H1 (cell line): ENCODE measurements around the gene QSOX2. TPM values are rescaled to one million over a fixed set of nuclear protein-coding genes. Genes with fewer than 3 reads are reported as not detected.

ENCODE experiments used
- CTCF ChIA-PET: fragments of 300-600 bp; sonication (Branson Sonifier 250); formaldehyde crosslinking; loops from one replicate; lab custom pipeline; 2021; ENCODE audit not compliant: partially characterized antibody; lab: Charles Lee
- POLR2A ChIA-PET: fragments of 300-600 bp; sonication (Branson Sonifier 250); formaldehyde crosslinking; loops from one replicate; lab custom pipeline; 2021; ENCODE audit warnings: inconsistent platforms; ENCODE audit not compliant: partially characterized antibody; lab: Charles Lee
- DNase-seq, 2 experiments: peaks; one replicate each; pipeline versions ENCODE4 v3.0.0 to v3.0.0-alpha.2; 2010 to 2022; ENCODE audit warnings: low spot score in 2 of 2, low read depth in 1 of 2, mixed read lengths in 1 of 2
- FAIRE-seq: peaks from 2 replicates; lab custom pipeline; 2011; peaks lifted over from hg19 to GRCh38; lab: Jason Lieb, UNC
- H2AFZ ChIP-seq: 2 replicates; pipeline ENCODE4 v1.8.1; 2012; ENCODE audit warnings: low read length, inconsistent platforms
- H2AK5ac ChIP-seq: 2 replicates; pipeline ENCODE4 v1.6.1; 2013; ENCODE audit warnings: low read depth, low read length
- H2BK120ac ChIP-seq: replicated peaks from 2 replicates; pipeline ENCODE3; 2013; ENCODE audit warnings: low read depth, low read length, inconsistent platforms
- H2BK12ac ChIP-seq: 2 replicates; pipeline ENCODE4 v1.6.1; 2013; ENCODE audit warnings: low read depth, low read length
- H2BK15ac ChIP-seq: 2 replicates; pipeline ENCODE4 v1.6.1; 2013; ENCODE audit warnings: low read length
- H2BK20ac ChIP-seq: 2 replicates; pipeline ENCODE4 v1.6.1; 2013; ENCODE audit warnings: low read length
- H2BK5ac ChIP-seq: 2 replicates; pipeline ENCODE4 v1.6.1; 2013; ENCODE audit warnings: low read depth, low read length
- H3K14ac ChIP-seq: 2 replicates; pipeline ENCODE4 v1.6.1; 2013; ENCODE audit warnings: inconsistent platforms; ENCODE audit not compliant: insufficient read length
- H3K18ac ChIP-seq: 2 replicates; pipeline ENCODE4 v1.6.1; 2013; ENCODE audit warnings: low read length; ENCODE audit errors: extremely low read depth
- H3K23ac ChIP-seq: 2 replicates; pipeline ENCODE4 v1.6.1; 2013; ENCODE audit warnings: inconsistent platforms; ENCODE audit not compliant: insufficient read length
- H3K23me2 ChIP-seq: 2 replicates; pipeline ENCODE4 v1.6.1; 2013; ENCODE audit warnings: low read depth, low read length
- H3K27ac ChIP-seq: 2 replicates; pipeline ENCODE4 v1.6.1; 2011; ENCODE audit warnings: low read depth, low read length, inconsistent platforms
- H3K27me3 ChIP-seq, 4 experiments: replicated peaks in 1 of 4; 1 replicate in 1 of 4; 2 replicates in 3 of 4; pipeline versions ENCODE4 v1.6.1 to v1.8.1; 2011 to 2013; ENCODE audit warnings: low read length in 3 of 4, mild to moderate bottlenecking in 3 of 4, inconsistent platforms in 2 of 4, mixed read lengths in 2 of 4, moderate library complexity in 1 of 4; ENCODE audit not compliant: control insufficient read depth in 3 of 4, insufficient read depth in 3 of 4; ENCODE audit errors: extremely low read depth in 1 of 4
- H3K36me3 ChIP-seq, 4 experiments: 2 replicates each; pipeline versions ENCODE4 v1.6.1 to v1.8.1; 2011 to 2013; ENCODE audit warnings: mild to moderate bottlenecking in 4 of 4, low read length in 3 of 4, moderate library complexity in 2 of 4, control low read depth in 1 of 4, inconsistent platforms in 1 of 4; ENCODE audit not compliant: insufficient read depth in 4 of 4, control insufficient read depth in 2 of 4
- H3K4ac ChIP-seq: replicated peaks from 2 replicates; pipeline ENCODE3; 2013; ENCODE audit warnings: low read length, low read depth, mixed read lengths, inconsistent platforms; ENCODE audit not compliant: insufficient read length
- H3K4me1 ChIP-seq, 4 experiments: replicated peaks in 1 of 4; 1 replicate in 1 of 4; 2 replicates in 3 of 4; pipeline versions ENCODE4 v1.6.1 to v1.8.1; 2011 to 2013; ENCODE audit warnings: low read length in 3 of 4, inconsistent platforms in 2 of 4, mixed read lengths in 1 of 4; ENCODE audit not compliant: insufficient read depth in 4 of 4, control insufficient read depth in 3 of 4
- H3K4me2 ChIP-seq, 2 experiments: 2 replicates each; pipeline versions ENCODE4 v1.6.1 to v1.8.1; 2011 to 2013; ENCODE audit warnings: low read depth in 2 of 2, low read length in 2 of 2, control low read depth in 1 of 2, inconsistent platforms in 1 of 2, mild to moderate bottlenecking in 1 of 2; ENCODE audit not compliant: insufficient read depth in 1 of 2
- H3K4me3 ChIP-seq, 4 experiments: fragments of 200-600, 300-600 bp in 1 of 4; sonication (generic), shearing (Covaris generic), sonication (Bioruptor Twin) in 1 of 4; 2 replicates each; pipeline versions ENCODE4 v1.5.1 to v1.8.1; 2011 to 2016; ENCODE audit warnings: low read length in 4 of 4, low read depth in 3 of 4, control low read depth in 2 of 4, inconsistent platforms in 2 of 4, mild to moderate bottlenecking in 2 of 4, mixed read lengths in 1 of 4, moderate library complexity in 1 of 4; ENCODE audit not compliant: insufficient read depth in 2 of 4; ENCODE audit errors: extremely low read depth in 1 of 4
- H3K56ac ChIP-seq: replicated peaks from 2 replicates; pipeline ENCODE3; 2013; ENCODE audit warnings: low read depth, mild to moderate bottlenecking, mixed read lengths, low read length, inconsistent platforms; ENCODE audit not compliant: insufficient read length
- H3K79me1 ChIP-seq: 2 replicates; pipeline ENCODE4 v1.6.1; 2013; ENCODE audit warnings: low read depth, low read length, control low read depth
- H3K79me2 ChIP-seq, 2 experiments: 2 replicates each; pipeline versions ENCODE4 v1.6.1 to v1.8.1; 2012 to 2013; ENCODE audit warnings: low read length in 2 of 2, mild to moderate bottlenecking in 2 of 2, inconsistent platforms in 1 of 2; ENCODE audit not compliant: insufficient read depth in 2 of 2, control insufficient read depth in 1 of 2
- H3K9ac ChIP-seq, 4 experiments: replicated peaks in 1 of 4; 1 replicate in 1 of 4; 2 replicates in 3 of 4; pipeline versions ENCODE4 v1.6.1 to v1.8.1; 2011 to 2013; ENCODE audit warnings: low read depth in 3 of 4, low read length in 3 of 4, control low read depth in 2 of 4, mild to moderate bottlenecking in 2 of 4, moderate library complexity in 2 of 4, inconsistent platforms in 1 of 4; ENCODE audit errors: extremely low read depth in 1 of 4
- H3K9me3 ChIP-seq, 2 experiments: 2 replicates each; pipeline versions ENCODE4 v1.6.1 to v1.8.1; 2012 to 2013; ENCODE audit warnings: mild to moderate bottlenecking in 2 of 2, moderate library complexity in 2 of 2, control low read depth in 1 of 2, inconsistent platforms in 1 of 2, low read depth in 1 of 2, low read length in 1 of 2, mixed read lengths in 1 of 2; ENCODE audit not compliant: insufficient read depth in 2 of 2
- H4K20me1 ChIP-seq, 2 experiments: replicated peaks in 1 of 2; 2 replicates each; pipeline versions ENCODE3 to v1.8.1; 2011 to 2013; ENCODE audit warnings: inconsistent platforms in 2 of 2, low read length in 2 of 2, mild to moderate bottlenecking in 1 of 2; ENCODE audit not compliant: insufficient read depth in 2 of 2, control insufficient read depth in 1 of 2
- H4K5ac ChIP-seq: 2 replicates; pipeline ENCODE4 v1.6.1; 2013; ENCODE audit warnings: low read length, low read depth, mixed read lengths, inconsistent platforms; ENCODE audit not compliant: insufficient read length
- H4K8ac ChIP-seq: 2 replicates; pipeline ENCODE4 v1.8.0; 2013; ENCODE audit warnings: mild to moderate bottlenecking, moderate library complexity, low read length, inconsistent platforms; ENCODE audit not compliant: insufficient read depth; ENCODE audit errors: extremely low read depth
- H4K91ac ChIP-seq: replicated peaks from 2 replicates; pipeline ENCODE3; 2013; ENCODE audit warnings: low read length, mixed read lengths, inconsistent platforms; ENCODE audit not compliant: insufficient read length
- CTBP2 ChIP-seq: IDR thresholded peaks from 2 replicates; pipeline ENCODE4 v1.7.0; 2011; ENCODE audit warnings: borderline replicate concordance, mild to moderate bottlenecking, moderate library complexity, mixed read lengths, low read length; ENCODE audit not compliant: insufficient read depth, insufficient read length
- EP300 ChIP-seq, 2 experiments: IDR thresholded peaks; 1 replicate in 1 of 2; 2 replicates in 1 of 2; pipeline ENCODE4 v1.6.1; 2011 to 2012; ENCODE audit warnings: low read depth in 2 of 2, low read length in 2 of 2, mild to moderate bottlenecking in 2 of 2, borderline replicate concordance in 1 of 2, inconsistent platforms in 1 of 2, moderate library complexity in 1 of 2
- HDAC6 ChIP-seq: IDR thresholded peaks from one replicate; pipeline ENCODE4 v1.7.1; 2012; ENCODE audit warnings: low read depth, mild to moderate bottlenecking, inconsistent platforms, low read length, moderate library complexity
- RNF2 ChIP-seq: fragments of 200-900, 300-1000 bp; sonication (generic); IDR thresholded peaks from 2 replicates; pipeline ENCODE4 v1.7.1; 2016; ENCODE audit warnings: borderline replicate concordance, low read depth, mild to moderate bottlenecking, antibody characterized with exemption, low read length; ENCODE audit not compliant: poor library complexity, severe bottlenecking; ENCODE audit errors: missing control alignments
- SIN3A ChIP-seq, 2 experiments: IDR thresholded peaks in 1 of 2; conservative IDR thresholded peaks in 1 of 2; 2 replicates each; pipeline ENCODE4 v1.6.1; 2011 to 2012; ENCODE audit warnings: low read length in 2 of 2, improper control_type of control experiment in 1 of 2, low read depth in 1 of 2, mild to moderate bottlenecking in 1 of 2
- SRF ChIP-seq: IDR thresholded peaks from 2 replicates; pipeline ENCODE4 v1.6.1; 2011; ENCODE audit warnings: mild to moderate bottlenecking, low read depth, low read length, moderate library complexity
- SUZ12 ChIP-seq: fragments of 200-600 bp; sonication (generic); IDR thresholded peaks from 2 replicates; pipeline ENCODE4 v1.6.1; 2012; ENCODE audit warnings: mild to moderate bottlenecking, inconsistent platforms, low read length, moderate library complexity, mixed read lengths
- WGBS, 2 experiments: shearing (Covaris generic) in 1 of 2; methylation state at CpG; one replicate each; pipeline versions ENCODE4 v1.1.6 to v1.1.7; 2013 to 2015; ENCODE audit warnings: low lambda C conversion rate in 2 of 2, mixed read lengths in 2 of 2, inconsistent platforms in 1 of 2, low coverage in 1 of 2, missing lambda C conversion rate in 1 of 2; ENCODE audit not compliant: insufficient replicate concordance in 2 of 2, insufficient coverage in 1 of 2, insufficient read length in 1 of 2; ENCODE audit errors: extremely low coverage in 1 of 2, missing lambda C conversion rate in 1 of 2; 5-methylcytosine and 5-hydroxymethylcytosine counted together
- polyA plus RNA-seq, 7 experiments: library from polyadenylated mRNA; depleted of rRNA in 3 of 7; stranded (reverse) in 5 of 7; unstranded in 2 of 7; fragments of >200 nt in 5 of 7; fragments of 200-250 nt in 2 of 7; gene quantifications; 1 replicate in 5 of 7; 2 replicates in 1 of 7; 4 replicates in 1 of 7; pipeline versions ENCODE4 v1.2.1 to v1.2.3, GENCODE V29; 2011 to 2013; ENCODE audit warnings: missing spikeins in 2 of 7, mixed read lengths in 2 of 7
- total RNA-seq: library from RNA; stranded (reverse); fragmentation: NEBNext Ultra II Directional; extraction: Animal tissue kit (Norgen Biotek cat#: 25700); gene quantifications from 2 replicates; pipeline ENCODE4 v1.2.1, GENCODE V29; 2021
- TF ChIP-seq, protein P1 (sequence below): IDR thresholded peaks from 2 replicates; pipeline ENCODE4 v1.6.1; 2011; ENCODE audit warnings: low read length, improper control_type of control experiment
- TF ChIP-seq, protein P2 (sequence below): IDR thresholded peaks from 2 replicates; pipeline ENCODE4 v1.6.1; 2012; ENCODE audit warnings: low read length, inconsistent platforms

QSOX2 gene
- total and polyA plus RNA-seq, 2 of the 8 experiments (the other 6 are each of a cell fraction or from before 2014, with no cell fraction given) = 18.0 to 28.6 TPM

DNA sequence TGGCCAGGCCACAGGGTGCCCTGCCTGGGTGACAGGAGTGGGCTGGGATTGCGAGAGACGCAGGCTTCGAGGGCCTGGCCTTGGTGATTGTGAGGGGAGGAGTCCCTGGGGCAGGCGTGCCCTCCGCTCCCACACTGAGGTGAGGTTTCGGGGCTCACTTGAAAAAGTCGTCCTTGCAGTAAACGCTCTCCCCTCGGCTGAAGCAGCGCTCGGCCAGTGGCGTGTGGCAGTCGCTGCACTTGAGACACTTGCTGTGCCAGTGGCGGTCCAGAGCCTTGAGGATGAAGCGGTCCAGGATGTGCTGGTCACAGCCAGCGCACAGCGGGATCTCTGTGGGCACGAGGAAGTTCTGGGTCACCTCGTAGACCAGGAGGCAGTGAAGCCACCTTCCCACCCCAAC lies 45.2 kb downstream of the QSOX2 start:
- H2BK12ac ChIP-seq = no peak overlapping the region
- FAIRE-seq (no peak), DNase-seq (no peak)
- H3K27ac ChIP-seq = no peak overlapping the region
- H3K79me2 ChIP-seq = no peaks in the 10 kb centered on the region
- WGBS, 2 experiments = 61% methylated on average over 19 of the region's 19 CpGs; no CpG with 5 or more reads in 1 of the 2 experiments
- peaks cover 12% of the 10 kb centered on the region; the same call in 1 of the 2 replicates for H3K23me2 ChIP-seq
- no peak overlapping the region for H3K56ac ChIP-seq
- H4K8ac ChIP-seq = no peak overlapping the region
- H2BK120ac ChIP-seq = no peak overlapping the region
- H2AFZ ChIP-seq = no peak overlapping the region
- no peak overlapping the region for H2BK15ac ChIP-seq
- no peak overlapping the region for H3K9ac ChIP-seq
- peaks cover 0 to 17% (median 0%) of the 10 kb centered on the region in 4 experiments; a peak in 1 of 8 replicates for H3K36me3 ChIP-seq
- H3K4ac ChIP-seq = no peak overlapping the region
- H3K4me1 ChIP-seq = peaks cover 6 to 33% (median 22%) of the 10 kb centered on the region in 4 experiments
- no peak overlapping the region for H3K23ac ChIP-seq
- peaks cover 93 to 99% (median 99%) of the 10 kb centered on the region in 4 experiments for H3K27me3 ChIP-seq
- H3K79me1 ChIP-seq = no peaks in the 10 kb centered on the region
- H2BK5ac ChIP-seq = no peak overlapping the region
- H4K91ac ChIP-seq = no peak overlapping the region
- POLR2A ChIA-PET = interaction anchor here (1.4 kb wide), 1 partner anchor 17 kb away, joined by 4 read pairs; no protein-coding TSS in a partner anchor
- H3K4me2 ChIP-seq = no peak overlapping the region; a peak in 1 of 4 replicates
- H3K14ac ChIP-seq = no peak overlapping the region
- H3K9me3 ChIP-seq = no peaks in the 10 kb centered on the region; a peak in 1 of 4 replicates
- peaks cover 20 to 40% of the 10 kb centered on the region in 2 experiments for H4K20me1 ChIP-seq
- H2AK5ac ChIP-seq = no peak overlapping the region; the same call in 1 of the 2 replicates
- H3K18ac ChIP-seq = no peak overlapping the region
- CTCF ChIA-PET = interaction anchor here (1.0 to 4.3 kb wide), 3 partner anchors 10 to 30 kb away, joined by 3 to 18 read pairs (median 4); no protein-coding TSS in a partner anchor
- H2BK20ac ChIP-seq = no peak overlapping the region
- H4K5ac ChIP-seq = no peak overlapping the region
- no peak overlapping the region for H3K4me3 ChIP-seq
- TF ChIP-seq, protein P1, sequence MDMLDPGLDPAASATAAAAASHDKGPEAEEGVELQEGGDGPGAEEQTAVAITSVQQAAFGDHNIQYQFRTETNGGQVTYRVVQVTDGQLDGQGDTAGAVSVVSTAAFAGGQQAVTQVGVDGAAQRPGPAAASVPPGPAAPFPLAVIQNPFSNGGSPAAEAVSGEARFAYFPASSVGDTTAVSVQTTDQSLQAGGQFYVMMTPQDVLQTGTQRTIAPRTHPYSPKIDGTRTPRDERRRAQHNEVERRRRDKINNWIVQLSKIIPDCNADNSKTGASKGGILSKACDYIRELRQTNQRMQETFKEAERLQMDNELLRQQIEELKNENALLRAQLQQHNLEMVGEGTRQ = no peak
- TF ChIP-seq, protein P2, sequence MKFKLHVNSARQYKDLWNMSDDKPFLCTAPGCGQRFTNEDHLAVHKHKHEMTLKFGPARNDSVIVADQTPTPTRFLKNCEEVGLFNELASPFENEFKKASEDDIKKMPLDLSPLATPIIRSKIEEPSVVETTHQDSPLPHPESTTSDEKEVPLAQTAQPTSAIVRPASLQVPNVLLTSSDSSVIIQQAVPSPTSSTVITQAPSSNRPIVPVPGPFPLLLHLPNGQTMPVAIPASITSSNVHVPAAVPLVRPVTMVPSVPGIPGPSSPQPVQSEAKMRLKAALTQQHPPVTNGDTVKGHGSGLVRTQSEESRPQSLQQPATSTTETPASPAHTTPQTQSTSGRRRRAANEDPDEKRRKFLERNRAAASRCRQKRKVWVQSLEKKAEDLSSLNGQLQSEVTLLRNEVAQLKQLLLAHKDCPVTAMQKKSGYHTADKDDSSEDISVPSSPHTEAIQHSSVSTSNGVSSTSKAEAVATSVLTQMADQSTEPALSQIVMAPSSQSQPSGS = no peak
- no peak for TF ChIP-seq EP300 (IDR thresholded peaks at IDR 0.05; ENCODE audit: borderline replicate concordance in 1 of 2, low read depth in 2 of 2, low read length in 2 of 2)
- TF ChIP-seq RNF2 = no peak
- no peak for TF ChIP-seq SUZ12
- no peak for TF ChIP-seq CTBP2
- TF ChIP-seq SRF = no peak
- TF ChIP-seq HDAC6 = no peak
- no peak for TF ChIP-seq SIN3A (conservative IDR thresholded peaks at IDR 0.05 in 1 of 2, IDR thresholded peaks at IDR 0.05 in 1 of 2; ENCODE audit: low read depth in 1 of 2, low read length in 2 of 2)
